Fibroblast of lung (primary cell): ENCODE results near the gene COG5.

Experiments used
- EZH2 ChIP-seq: IDR thresholded peaks from 2 replicates; pipeline ENCODE4 v1.5.1; 2012; ENCODE audit warnings: low read length, control low read depth, mild to moderate bottlenecking; ENCODE audit errors: missing control alignments
- TF ChIP-seq, protein P1 (sequence below), 2 donors: IDR thresholded peaks in 1 of 2; conservative IDR thresholded peaks in 1 of 2; 1 replicate in 1 of 2; 2 replicates in 1 of 2; pipeline ENCODE4 v1.5.1; 2011 to 2012; ENCODE audit warnings: low read length in 2 of 2, control low read depth in 1 of 2, inconsistent platforms in 1 of 2, low read depth in 1 of 2, mild to moderate bottlenecking in 1 of 2

DNA sequence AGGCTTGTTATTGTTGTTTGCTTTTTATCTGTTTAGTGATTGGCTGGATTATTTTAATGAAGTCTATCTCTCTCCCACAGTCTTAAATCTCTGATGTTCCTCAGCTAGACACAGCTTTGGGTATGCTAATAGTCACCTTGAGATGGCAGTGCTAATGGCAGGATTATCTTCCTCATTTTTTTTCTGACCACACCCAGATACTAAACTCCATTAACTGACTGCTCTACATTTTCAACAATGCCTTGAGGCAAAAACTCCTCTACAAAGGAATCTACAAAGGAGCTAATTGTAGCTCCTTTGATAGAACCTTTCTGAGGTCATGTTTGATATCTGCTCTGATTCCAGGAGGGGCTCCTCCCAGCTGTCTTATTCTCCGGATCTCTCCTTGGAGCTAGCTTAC is 272.3 kb downstream of the COG5 start:
- TF ChIP-seq, protein P1, sequence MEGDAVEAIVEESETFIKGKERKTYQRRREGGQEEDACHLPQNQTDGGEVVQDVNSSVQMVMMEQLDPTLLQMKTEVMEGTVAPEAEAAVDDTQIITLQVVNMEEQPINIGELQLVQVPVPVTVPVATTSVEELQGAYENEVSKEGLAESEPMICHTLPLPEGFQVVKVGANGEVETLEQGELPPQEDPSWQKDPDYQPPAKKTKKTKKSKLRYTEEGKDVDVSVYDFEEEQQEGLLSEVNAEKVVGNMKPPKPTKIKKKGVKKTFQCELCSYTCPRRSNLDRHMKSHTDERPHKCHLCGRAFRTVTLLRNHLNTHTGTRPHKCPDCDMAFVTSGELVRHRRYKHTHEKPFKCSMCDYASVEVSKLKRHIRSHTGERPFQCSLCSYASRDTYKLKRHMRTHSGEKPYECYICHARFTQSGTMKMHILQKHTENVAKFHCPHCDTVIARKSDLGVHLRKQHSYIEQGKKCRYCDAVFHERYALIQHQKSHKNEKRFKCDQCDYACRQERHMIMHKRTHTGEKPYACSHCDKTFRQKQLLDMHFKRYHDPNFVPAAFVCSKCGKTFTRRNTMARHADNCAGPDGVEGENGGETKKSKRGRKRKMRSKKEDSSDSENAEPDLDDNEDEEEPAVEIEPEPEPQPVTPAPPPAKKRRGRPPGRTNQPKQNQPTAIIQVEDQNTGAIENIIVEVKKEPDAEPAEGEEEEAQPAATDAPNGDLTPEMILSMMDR (conservative IDR thresholded peaks at IDR 0.05 in 1 of 2, IDR thresholded peaks at IDR 0.05 in 1 of 2; ENCODE audit: low read depth in 1 of 2, low read length in 2 of 2), result no peak
- TF ChIP-seq EZH2, result no peak
